Measurements from ENCODE around the gene GPC1. TPM values are rescaled to one million over a fixed set of nuclear protein-coding genes. Genes with fewer than 3 reads are reported as not detected.

GPC1 gene
- total RNA-seq, 1 donor from 2014 or later: 36.0 TPM

DNA sequence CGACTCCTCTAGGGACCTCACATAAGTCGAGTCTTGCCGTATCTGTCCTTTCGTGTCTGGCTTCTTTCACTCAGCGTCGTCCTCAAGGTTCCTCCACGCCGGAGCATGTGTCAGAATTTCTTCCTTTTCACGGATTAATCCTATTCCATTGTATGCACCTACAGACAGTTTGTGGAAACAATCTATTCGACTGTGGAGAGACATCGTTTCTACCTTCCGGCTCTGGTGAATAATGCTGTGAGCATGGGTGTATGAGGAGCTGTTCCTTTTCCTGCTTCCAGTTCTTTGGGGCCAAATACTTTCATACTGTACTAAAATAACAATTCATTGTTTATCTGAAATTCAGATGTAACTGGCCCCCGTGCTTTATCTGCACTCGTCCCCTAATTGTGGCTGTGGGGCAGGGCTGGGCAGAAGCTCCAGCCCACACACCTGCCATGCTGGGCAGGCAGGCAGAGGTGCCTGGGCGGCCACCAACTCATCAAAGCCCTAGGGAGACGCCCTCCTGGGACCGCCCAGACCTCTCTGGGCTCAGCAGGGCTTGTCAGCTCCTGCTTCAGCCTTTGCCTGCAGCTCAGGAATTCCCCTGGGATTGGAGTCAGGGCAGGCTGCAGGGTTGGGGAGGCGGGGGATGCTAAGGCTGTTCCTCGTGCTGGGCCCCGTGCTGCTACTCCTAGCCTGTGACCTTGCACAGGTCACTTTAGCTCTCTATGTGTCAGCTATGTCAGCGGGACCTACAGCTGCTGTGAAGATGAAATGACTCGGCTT, 14.5 kb downstream of the GPC1 start:
- H3K4me3 ChIP-seq (ENCODE audit: low read length in 3 of 3): no peak overlapping the region
- H3K9me3 ChIP-seq (ENCODE audit: control insufficient read depth in 3 of 3, low read length in 3 of 3): no peaks in the 10 kb centered on the region
- peaks cover 4 to 7% (median 4%) of the 10 kb centered on the region in 3 donors for H3K27me3 ChIP-seq (ENCODE audit: control insufficient read depth in 3 of 3, insufficient read depth in 3 of 3, low read length in 3 of 3)
- H3K9ac ChIP-seq (ENCODE audit: low read depth in 1 of 3, low read length in 3 of 3): peak overlapping the region in 1 of 3 donors; percentile 60
- H3K36me3 ChIP-seq (ENCODE audit: control insufficient read depth in 3 of 3, insufficient read depth in 3 of 3, low read length in 3 of 3): peaks cover 0 to 10% (median 4%) of the 10 kb centered on the region in 3 donors
- peaks cover 33 to 76% (median 68%) of the 10 kb centered on the region in 3 donors for H3K4me1 ChIP-seq (ENCODE audit: control insufficient read depth in 3 of 3, insufficient read depth in 3 of 3, low read length in 3 of 3)
- H3K27ac ChIP-seq (ENCODE audit: low read depth, low read length): no peak overlapping the region

DNA sequence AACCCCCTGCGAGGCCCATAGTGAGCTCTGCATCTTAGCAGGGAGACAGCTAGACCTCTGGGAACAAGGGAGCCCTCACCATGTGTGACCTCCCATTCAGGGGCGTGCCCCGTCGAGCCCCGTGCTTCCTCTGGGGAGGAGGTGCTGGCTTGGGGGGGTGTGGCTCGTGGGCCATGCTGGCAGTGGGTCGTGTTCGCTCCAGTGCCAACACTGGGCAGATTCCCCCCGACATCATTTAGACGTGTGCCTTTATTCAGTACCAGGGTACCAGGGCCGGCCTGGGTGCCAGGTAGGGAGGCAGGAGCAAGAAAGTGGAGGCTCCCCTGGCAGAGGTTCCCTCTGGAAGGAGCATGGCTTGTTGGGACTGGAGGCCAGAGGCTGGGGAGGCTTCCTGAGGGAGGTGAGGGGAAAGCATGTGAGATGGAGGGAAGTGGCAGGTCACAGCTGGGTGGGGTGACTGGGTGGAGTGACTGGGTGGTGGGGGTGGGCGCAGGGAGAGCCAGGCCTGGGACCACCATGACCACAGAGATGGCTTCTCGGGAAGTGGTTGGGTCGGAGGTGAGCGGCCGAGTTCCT, 15.2 kb downstream of the GPC1 start:
- H3K9ac ChIP-seq (ENCODE audit: low read depth in 1 of 3, low read length in 3 of 3): peak overlapping the region in 1 of 3 donors; percentile 62
- H3K4me3 ChIP-seq (ENCODE audit: low read length in 3 of 3): no peak overlapping the region
- H3K4me1 ChIP-seq (ENCODE audit: control insufficient read depth in 3 of 3, insufficient read depth in 3 of 3, low read length in 3 of 3): peaks cover 33 to 78% (median 68%) of the 10 kb centered on the region in 3 donors
- peaks cover 0 to 8% (median 4%) of the 10 kb centered on the region in 3 donors for H3K36me3 ChIP-seq (ENCODE audit: control insufficient read depth in 3 of 3, insufficient read depth in 3 of 3, low read length in 3 of 3)
- H3K9me3 ChIP-seq (ENCODE audit: control insufficient read depth in 3 of 3, low read length in 3 of 3): no peaks in the 10 kb centered on the region
- H3K27ac ChIP-seq (ENCODE audit: low read depth, low read length): no peak overlapping the region
- peaks cover 4 to 7% (median 4%) of the 10 kb centered on the region in 3 donors for H3K27me3 ChIP-seq (ENCODE audit: control insufficient read depth in 3 of 3, insufficient read depth in 3 of 3, low read length in 3 of 3)

DNA sequence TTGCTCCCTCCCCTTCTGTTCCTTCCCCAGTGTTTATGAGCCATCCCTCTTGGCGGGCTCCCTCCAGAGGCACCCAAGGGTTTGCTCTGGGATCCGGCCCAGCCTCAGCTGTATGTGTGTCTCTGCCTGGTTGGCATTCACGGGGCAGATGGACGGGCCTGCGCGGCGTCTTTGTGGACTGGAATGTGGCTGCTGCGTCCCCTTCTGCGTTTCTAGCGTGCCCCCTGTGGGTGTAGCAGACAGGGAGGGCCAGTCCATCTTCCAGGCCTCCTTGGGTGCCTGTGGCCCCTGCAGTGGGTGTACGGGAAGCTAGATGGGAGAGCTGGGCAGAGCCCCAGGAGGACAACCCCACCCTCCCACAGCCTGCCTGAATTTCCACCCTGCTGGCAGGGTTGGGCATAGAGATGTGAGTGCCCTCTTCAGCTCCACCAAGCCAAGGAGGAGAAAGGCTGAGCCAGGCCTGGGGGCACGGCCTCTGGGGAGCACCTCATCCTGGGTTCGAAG, 15.7 kb downstream of the GPC1 start:
- H3K36me3 ChIP-seq (ENCODE audit: control insufficient read depth in 3 of 3, insufficient read depth in 3 of 3, low read length in 3 of 3): peaks cover 0 to 2% (median 1%) of the 10 kb centered on the region in 3 donors
- no peaks in the 10 kb centered on the region for H3K9me3 ChIP-seq (ENCODE audit: control insufficient read depth in 3 of 3, low read length in 3 of 3)
- H3K27ac ChIP-seq (ENCODE audit: low read depth, low read length): no peak overlapping the region
- H3K9ac ChIP-seq (ENCODE audit: low read depth in 1 of 3, low read length in 3 of 3): peak overlapping the region in 2 of 3 donors; percentile 50 to 62
- H3K27me3 ChIP-seq (ENCODE audit: control insufficient read depth in 3 of 3, insufficient read depth in 3 of 3, low read length in 3 of 3): peaks cover 4 to 7% (median 4%) of the 10 kb centered on the region in 3 donors
- peak overlapping the region in 1 of 3 donors; percentile 58 for H3K4me3 ChIP-seq (ENCODE audit: low read length in 3 of 3)
- H3K4me1 ChIP-seq (ENCODE audit: control insufficient read depth in 3 of 3, insufficient read depth in 3 of 3, low read length in 3 of 3): peaks cover 33 to 75% (median 67%) of the 10 kb centered on the region in 3 donors

DNA sequence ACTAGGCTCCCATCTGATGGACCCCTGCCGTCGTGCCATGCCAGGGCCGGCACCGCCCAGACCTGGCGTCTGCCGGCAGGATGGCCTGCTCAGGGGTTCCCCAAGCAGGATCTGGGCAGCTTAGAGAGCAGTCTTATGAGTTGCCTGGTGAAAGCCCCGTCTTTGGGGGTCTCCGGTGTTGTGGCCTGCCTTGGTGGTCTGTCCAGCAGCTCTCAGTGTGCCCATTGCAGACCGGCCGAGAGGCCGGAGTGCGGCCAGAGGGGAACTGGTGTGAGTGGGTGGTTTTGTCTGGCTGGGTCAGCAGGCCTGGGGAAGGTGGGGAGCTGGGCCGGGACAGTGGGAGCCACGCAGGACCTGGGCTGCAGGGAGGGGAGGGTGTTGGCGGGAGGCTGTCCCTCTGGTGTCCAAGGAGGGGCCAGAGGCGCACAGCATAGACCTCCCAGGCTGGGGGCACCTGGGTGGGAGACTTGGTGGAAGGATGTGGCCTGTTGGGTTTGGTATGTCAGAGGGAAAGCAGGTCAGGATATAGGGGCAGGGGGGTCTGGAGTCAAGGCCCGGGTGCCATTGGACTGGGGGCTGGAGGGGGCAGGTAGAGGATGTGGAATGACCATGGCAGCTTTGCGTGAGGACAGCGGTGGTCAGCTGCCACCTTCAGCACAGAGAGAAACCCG, 16.5 kb downstream of the GPC1 start:
- Histone ChIP-seq H3K4me1 (ENCODE audit: control insufficient read depth in 3 of 3, insufficient read depth in 3 of 3, low read length in 3 of 3) (peaks cover 30 to 67% (median 60%) of the 10 kb centered on the region in 3 donors), H3K27ac (ENCODE audit: low read depth, low read length) (no peak overlapping the region), H3K9ac (ENCODE audit: low read depth in 1 of 3, low read length in 3 of 3) (peak overlapping the region; percentile 50 to 69 (median 62)), H3K9me3 (ENCODE audit: control insufficient read depth in 3 of 3, low read length in 3 of 3) (no peaks in the 10 kb centered on the region), H3K27me3 (ENCODE audit: control insufficient read depth in 3 of 3, insufficient read depth in 3 of 3, low read length in 3 of 3) (peaks cover 4 to 7% (median 4%) of the 10 kb centered on the region in 3 donors), H3K4me3 (ENCODE audit: low read length in 3 of 3) (peak overlapping the region; percentile 15 to 65 (median 58)), H3K36me3 (ENCODE audit: control insufficient read depth in 3 of 3, insufficient read depth in 3 of 3, low read length in 3 of 3) (no peaks in the 10 kb centered on the region)

DNA sequence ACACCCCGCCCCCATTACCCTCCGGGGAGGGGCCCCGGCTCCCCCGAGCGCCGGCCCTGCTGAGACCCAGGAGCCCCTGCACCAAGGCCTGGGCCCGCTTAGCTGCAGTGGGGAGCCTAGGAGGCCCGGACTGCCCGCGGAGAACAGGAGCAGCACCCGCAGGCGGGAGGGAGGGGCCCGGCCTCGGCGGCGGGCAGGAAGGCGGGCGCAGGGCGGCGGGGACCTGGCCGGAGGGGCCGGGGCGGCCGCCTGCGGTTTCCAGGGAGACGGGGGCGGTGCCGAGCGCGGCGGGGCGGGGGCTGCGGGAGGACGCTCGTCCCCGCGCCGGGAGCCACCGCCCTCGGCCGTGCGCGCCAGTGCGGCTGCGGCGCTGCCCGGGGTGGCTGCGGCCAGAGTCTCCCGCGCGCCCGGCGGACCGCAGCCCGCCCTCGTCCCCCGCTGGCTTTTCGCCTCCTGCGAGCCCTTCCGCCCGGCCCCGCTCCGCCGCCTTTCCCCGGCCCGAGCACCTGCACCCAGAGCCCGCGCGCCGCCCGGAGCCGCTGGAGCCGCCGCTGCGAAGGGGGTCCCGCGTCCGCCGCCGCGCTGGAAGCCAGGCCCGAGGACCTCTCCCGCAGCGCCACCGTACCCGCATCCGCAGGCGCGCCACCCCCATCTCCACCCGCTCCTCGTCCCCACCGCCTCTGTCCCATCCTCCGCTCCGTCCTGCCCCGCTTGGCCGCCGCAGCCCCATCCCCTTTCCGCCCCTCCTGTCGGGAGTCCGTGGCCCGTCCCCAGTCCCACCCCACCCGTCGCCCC, 17.2 kb downstream of the GPC1 start:
- no peaks in the 10 kb centered on the region for H3K9me3 ChIP-seq (ENCODE audit: control insufficient read depth in 3 of 3, low read length in 3 of 3)
- H3K4me3 ChIP-seq (ENCODE audit: low read length in 3 of 3): peak overlapping the region; percentile 15 to 65 (median 58)
- peaks cover 26 to 60% (median 53%) of the 10 kb centered on the region in 3 donors for H3K4me1 ChIP-seq (ENCODE audit: control insufficient read depth in 3 of 3, insufficient read depth in 3 of 3, low read length in 3 of 3)
- no peak overlapping the region for H3K27ac ChIP-seq (ENCODE audit: low read depth, low read length)
- H3K27me3 ChIP-seq (ENCODE audit: control insufficient read depth in 3 of 3, insufficient read depth in 3 of 3, low read length in 3 of 3): peaks cover 4 to 7% (median 4%) of the 10 kb centered on the region in 3 donors
- peak overlapping the region in 2 of 3 donors; percentile 50 to 62 for H3K9ac ChIP-seq (ENCODE audit: low read depth in 1 of 3, low read length in 3 of 3)
- no peaks in the 10 kb centered on the region for H3K36me3 ChIP-seq (ENCODE audit: control insufficient read depth in 3 of 3, insufficient read depth in 3 of 3, low read length in 3 of 3)

DNA sequence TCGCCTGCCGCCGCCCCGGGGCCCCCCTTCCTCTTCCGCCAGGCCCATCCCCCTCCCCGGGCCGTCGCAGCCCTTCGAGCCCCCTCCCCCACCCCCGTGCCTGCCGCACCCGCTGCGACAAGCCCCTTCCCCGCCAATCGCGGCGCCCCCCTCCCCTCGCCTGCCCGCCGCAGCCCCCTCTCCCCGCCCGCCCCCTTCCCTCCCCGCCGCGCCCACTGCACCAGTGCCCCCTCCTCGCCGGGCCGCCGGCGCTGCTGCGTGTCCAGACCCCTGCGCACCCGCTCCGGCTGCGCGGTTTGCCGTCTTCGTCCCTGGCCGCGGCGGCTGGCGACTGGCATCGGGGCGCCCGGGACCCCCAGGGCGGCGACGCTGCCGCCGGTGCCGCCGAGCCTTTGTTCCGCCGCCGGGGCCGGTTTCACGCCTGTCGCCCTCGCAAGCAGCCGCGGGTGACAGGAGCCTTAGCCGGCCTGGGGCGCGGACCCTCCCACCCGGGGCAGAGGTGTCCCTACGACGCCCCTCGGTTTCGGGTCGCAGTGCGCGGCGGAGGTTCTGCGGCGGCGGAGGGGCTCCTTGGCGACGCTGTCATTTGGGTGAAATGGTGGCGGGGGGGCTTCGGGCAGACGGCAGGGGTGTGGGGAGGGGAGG, 18.1 kb downstream of the GPC1 start:
- Histone ChIP-seq H3K9me3 (ENCODE audit: control insufficient read depth in 3 of 3, low read length in 3 of 3) (no peaks in the 10 kb centered on the region), H3K27ac (ENCODE audit: low read depth, low read length) (no peak overlapping the region), H3K4me1 (ENCODE audit: control insufficient read depth in 3 of 3, insufficient read depth in 3 of 3, low read length in 3 of 3) (peaks cover 22 to 51% (median 45%) of the 10 kb centered on the region in 3 donors), H3K27me3 (ENCODE audit: control insufficient read depth in 3 of 3, insufficient read depth in 3 of 3, low read length in 3 of 3) (peaks cover 4 to 7% (median 4%) of the 10 kb centered on the region in 3 donors), H3K9ac (ENCODE audit: low read depth in 1 of 3, low read length in 3 of 3) (no peak overlapping the region), H3K4me3 (ENCODE audit: low read length in 3 of 3) (no peak overlapping the region), H3K36me3 (ENCODE audit: control insufficient read depth in 3 of 3, insufficient read depth in 3 of 3, low read length in 3 of 3) (no peaks in the 10 kb centered on the region)

DNA sequence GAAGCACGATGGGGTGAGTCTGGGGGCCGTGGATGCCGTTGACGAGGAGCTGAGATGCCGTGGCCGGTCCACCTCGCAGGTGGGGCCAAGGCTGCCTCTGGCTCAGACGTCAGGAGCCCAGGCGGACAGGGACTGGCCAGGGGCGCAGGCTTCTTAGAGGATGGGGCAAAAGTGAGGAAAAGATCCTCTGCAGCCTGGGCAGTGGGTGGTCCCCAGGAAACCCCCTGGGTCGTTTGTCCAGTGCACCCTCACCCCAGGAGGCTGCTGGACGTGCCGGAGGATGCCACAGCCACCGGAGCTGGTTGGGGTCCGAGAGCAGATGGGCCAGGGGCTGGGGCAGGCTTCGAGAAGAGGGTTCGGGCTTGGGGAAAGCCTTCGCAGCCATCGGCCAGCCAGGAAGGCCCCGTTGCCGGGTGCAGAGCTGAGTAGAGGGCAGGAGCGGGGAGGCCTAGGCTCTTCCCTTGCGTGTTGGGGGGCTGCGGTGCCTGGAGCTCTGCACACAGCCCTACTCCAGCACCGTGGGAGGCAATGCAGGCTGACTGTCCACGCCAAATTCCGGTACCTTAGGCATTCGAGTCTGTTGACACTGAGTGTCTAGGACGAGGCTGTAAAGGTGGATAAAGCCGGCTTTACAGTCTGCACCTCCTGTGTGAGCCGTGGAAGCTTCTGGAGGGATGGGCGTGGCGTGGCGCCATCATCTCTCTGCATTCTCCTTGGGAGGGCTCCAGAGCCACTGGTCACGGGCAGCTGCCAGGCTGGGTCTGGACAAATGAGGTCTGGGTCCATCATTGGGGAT, 18.8 kb downstream of the GPC1 start:
- no peaks in the 10 kb centered on the region for H3K9me3 ChIP-seq (ENCODE audit: control insufficient read depth in 3 of 3, low read length in 3 of 3)
- peaks cover 22 to 44% (median 43%) of the 10 kb centered on the region in 3 donors for H3K4me1 ChIP-seq (ENCODE audit: control insufficient read depth in 3 of 3, insufficient read depth in 3 of 3, low read length in 3 of 3)
- H3K27ac ChIP-seq (ENCODE audit: low read depth, low read length): no peak overlapping the region
- no peaks in the 10 kb centered on the region for H3K36me3 ChIP-seq (ENCODE audit: control insufficient read depth in 3 of 3, insufficient read depth in 3 of 3, low read length in 3 of 3)
- peaks cover 4 to 7% (median 4%) of the 10 kb centered on the region in 3 donors for H3K27me3 ChIP-seq (ENCODE audit: control insufficient read depth in 3 of 3, insufficient read depth in 3 of 3, low read length in 3 of 3)
- peak overlapping the region in 1 of 3 donors; percentile 50 for H3K9ac ChIP-seq (ENCODE audit: low read depth in 1 of 3, low read length in 3 of 3)
- no peak overlapping the region for H3K4me3 ChIP-seq (ENCODE audit: low read length in 3 of 3)

DNA sequence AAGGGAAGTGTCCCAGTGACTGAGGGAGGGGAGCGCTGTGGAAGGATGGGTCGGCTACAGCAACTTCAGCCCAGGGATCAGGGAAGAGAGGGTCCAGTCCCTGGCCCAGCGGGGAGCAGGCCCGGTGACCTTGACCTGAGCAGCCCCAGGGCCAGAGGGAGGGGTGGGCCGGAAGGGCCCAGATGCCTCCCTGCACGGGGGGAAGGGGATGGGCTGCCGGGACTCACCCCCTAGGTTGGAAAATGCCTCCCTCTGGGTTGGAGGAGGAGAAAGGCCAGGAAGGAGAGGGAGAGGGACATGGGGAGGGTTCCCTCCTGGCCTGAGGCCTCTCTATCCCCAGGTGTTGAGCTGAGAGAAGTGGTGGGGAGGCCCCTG, 19.8 kb downstream of the GPC1 start:
- Histone ChIP-seq H3K27me3 (ENCODE audit: control insufficient read depth in 3 of 3, insufficient read depth in 3 of 3, low read length in 3 of 3) (peaks cover 4 to 7% (median 4%) of the 10 kb centered on the region in 3 donors), H3K4me3 (ENCODE audit: low read length in 3 of 3) (no peak overlapping the region), H3K27ac (ENCODE audit: low read depth, low read length) (no peak overlapping the region), H3K4me1 (ENCODE audit: control insufficient read depth in 3 of 3, insufficient read depth in 3 of 3, low read length in 3 of 3) (peaks cover 14 to 34% (median 34%) of the 10 kb centered on the region in 3 donors), H3K9me3 (ENCODE audit: control insufficient read depth in 3 of 3, low read length in 3 of 3) (no peaks in the 10 kb centered on the region), H3K9ac (ENCODE audit: low read depth in 1 of 3, low read length in 3 of 3) (no peak overlapping the region), H3K36me3 (ENCODE audit: control insufficient read depth in 3 of 3, insufficient read depth in 3 of 3, low read length in 3 of 3) (peaks cover 0 to 1% (median 0%) of the 10 kb centered on the region in 3 donors)

Data from skeletal muscle tissue (tissue), 4 donors.